Fibroblast of mammary gland (primary cell): ENCODE results near the gene FLVCR1.

Source experiments
- DNase-seq: peaks from one replicate; pipeline ENCODE4 v3.0.0-alpha.2; 2010; ENCODE audit warnings: low read depth
- H3K4me3 ChIP-seq: 2 replicates; pipeline ENCODE4 v1.5.1; 2011; ENCODE audit warnings: low read depth, mild to moderate bottlenecking, low read length, moderate library complexity; ENCODE audit not compliant: control insufficient read depth
- TF ChIP-seq, protein P1 (sequence below): conservative IDR thresholded peaks from 2 replicates; pipeline ENCODE4 v1.5.1; 2011; ENCODE audit warnings: low read depth, low read length, inconsistent platforms; ENCODE audit not compliant: control insufficient read depth, insufficient read depth

FLVCR1 gene

DNA sequence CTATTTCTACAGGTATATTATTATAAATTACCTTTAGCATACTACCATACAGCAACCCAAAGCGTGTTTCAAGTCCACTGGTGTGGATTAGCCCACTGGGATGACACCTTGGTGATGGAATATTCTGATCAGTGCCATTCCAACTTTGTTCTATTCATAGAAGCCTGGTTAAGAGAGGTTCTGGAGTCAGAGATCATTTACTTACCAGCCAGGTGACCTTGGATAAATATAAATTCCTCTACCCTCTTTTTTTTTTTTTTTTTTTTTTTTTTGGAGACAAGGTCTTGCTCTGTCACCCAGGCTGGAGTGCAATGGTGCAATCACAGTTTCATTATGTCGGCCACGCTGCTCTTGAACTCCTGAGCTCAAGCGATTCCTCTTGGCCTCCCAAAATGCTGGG is 10.5 kb upstream of the FLVCR1 start, which contains the start of gene SPATA45:
Gene SPATA45 (minus strand): TSS at position 101 of the 400 bp plus-strand sequence. CDS start 11,500 bp downstream, outside the sequence.
- no peak within 1 kb of the TSS for H3K4me3 ChIP-seq
- no peak for DNase-seq
- TF ChIP-seq, protein P1, sequence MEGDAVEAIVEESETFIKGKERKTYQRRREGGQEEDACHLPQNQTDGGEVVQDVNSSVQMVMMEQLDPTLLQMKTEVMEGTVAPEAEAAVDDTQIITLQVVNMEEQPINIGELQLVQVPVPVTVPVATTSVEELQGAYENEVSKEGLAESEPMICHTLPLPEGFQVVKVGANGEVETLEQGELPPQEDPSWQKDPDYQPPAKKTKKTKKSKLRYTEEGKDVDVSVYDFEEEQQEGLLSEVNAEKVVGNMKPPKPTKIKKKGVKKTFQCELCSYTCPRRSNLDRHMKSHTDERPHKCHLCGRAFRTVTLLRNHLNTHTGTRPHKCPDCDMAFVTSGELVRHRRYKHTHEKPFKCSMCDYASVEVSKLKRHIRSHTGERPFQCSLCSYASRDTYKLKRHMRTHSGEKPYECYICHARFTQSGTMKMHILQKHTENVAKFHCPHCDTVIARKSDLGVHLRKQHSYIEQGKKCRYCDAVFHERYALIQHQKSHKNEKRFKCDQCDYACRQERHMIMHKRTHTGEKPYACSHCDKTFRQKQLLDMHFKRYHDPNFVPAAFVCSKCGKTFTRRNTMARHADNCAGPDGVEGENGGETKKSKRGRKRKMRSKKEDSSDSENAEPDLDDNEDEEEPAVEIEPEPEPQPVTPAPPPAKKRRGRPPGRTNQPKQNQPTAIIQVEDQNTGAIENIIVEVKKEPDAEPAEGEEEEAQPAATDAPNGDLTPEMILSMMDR, result no peak

DNA sequence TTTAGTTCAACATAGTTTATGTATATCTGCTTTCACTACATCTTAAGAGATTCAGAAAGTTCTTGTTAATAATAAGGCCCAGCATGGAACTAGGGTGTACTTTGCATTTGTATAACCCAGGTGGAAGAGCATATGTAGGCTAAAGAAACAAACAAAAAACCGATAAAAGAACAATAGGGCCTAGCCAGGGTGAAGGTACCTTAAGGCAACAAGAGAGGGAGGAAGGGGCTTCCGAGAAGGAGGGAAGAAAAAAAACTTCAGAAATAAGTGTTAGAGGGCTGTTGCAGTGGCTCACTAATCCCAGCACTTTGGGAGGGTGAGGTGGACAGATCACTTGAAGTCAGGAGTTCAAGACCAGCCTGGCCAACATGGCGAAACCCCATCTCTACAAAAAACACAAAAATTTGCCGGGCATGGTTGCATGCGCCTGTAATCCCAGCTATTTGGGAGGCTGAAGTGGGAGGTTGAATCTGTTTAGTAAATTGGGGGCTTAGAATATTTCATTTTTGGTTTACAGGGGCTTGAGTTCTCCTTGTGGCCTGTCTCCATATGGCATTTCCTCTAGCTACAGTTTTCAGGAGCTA is 5.9 kb upstream of the FLVCR1 start:
- no peak overlapping the region for H3K4me3 ChIP-seq
- no peak for DNase-seq
- TF ChIP-seq, protein P1, result no peak

DNA sequence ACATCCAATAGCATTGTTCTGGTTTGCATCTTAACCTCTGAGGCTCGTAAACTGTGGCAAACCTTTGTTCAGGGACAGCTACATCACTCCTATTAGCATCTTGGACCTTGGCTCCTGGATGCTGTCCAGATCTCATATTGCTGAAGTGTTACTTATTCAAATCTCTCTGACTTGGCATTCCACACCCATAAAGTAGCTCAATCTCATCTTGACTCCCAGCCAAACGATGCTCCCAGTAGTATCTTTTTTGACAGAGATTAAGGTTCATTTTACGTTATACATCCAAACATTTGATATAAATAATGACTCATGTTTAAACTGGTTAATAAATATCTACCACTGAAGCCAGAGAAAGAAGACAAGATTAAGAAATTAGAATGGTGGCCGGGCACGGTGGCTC is 4.4 kb upstream of the FLVCR1 start:
- TF ChIP-seq, protein P1, result no peak
- DNase-seq, result no peak
- H3K4me3 ChIP-seq, result no peak overlapping the region

DNA sequence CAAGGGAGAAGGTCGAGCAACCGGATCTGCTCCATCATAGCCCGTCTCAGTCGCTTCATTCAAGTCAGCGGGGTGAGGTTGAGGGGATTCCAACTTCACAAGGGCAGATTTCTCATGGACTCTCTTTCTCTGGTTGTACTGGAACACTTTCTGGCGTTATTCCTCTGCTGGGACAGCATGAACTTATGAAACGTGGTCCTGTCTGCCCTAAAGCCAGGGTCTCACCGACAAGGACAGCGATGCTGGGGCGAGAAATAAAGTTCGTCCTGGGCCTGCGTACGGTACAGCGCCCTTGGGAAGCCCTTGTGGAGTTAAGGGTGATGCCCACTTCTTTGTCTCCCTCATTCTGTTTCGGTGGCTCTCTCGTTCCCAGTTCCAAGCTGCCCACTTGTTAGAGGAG is 1.3 kb upstream of the FLVCR1 start:
- DNase-seq, result no peak
- no peak overlapping the region for H3K4me3 ChIP-seq
- TF ChIP-seq, protein P1, result no peak

DNA sequence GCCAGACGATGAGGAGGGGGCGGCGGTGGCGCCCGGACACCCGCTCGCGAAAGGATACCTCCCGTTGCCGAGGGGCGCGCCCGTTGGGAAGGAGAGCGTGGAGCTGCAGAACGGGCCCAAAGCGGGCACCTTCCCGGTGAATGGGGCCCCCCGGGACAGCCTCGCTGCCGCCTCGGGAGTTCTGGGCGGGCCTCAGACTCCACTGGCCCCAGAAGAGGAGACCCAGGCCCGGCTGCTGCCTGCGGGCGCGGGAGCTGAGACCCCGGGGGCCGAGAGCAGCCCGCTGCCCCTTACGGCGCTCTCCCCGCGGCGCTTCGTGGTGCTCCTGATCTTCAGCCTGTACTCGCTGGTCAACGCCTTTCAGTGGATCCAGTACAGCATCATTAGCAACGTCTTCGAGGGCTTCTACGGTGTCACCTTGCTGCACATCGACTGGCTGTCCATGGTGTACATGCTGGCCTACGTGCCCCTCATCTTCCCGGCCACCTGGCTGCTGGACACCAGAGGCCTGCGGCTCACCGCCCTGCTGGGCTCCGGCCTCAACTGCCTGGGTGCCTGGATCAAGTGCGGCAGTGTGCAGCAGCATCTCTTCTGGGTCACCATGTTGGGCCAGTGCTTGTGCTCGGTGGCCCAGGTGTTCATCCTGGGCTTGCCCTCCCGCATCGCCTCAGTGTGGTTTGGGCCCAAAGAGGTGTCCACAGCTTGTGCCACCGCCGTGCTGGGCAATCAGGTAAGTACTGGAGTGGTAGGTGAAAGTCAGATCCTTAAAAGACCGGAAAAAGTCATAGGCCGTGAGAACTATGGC is 588 bp downstream of the FLVCR1 start:
- peak; percentile 30 for DNase-seq

DNA sequence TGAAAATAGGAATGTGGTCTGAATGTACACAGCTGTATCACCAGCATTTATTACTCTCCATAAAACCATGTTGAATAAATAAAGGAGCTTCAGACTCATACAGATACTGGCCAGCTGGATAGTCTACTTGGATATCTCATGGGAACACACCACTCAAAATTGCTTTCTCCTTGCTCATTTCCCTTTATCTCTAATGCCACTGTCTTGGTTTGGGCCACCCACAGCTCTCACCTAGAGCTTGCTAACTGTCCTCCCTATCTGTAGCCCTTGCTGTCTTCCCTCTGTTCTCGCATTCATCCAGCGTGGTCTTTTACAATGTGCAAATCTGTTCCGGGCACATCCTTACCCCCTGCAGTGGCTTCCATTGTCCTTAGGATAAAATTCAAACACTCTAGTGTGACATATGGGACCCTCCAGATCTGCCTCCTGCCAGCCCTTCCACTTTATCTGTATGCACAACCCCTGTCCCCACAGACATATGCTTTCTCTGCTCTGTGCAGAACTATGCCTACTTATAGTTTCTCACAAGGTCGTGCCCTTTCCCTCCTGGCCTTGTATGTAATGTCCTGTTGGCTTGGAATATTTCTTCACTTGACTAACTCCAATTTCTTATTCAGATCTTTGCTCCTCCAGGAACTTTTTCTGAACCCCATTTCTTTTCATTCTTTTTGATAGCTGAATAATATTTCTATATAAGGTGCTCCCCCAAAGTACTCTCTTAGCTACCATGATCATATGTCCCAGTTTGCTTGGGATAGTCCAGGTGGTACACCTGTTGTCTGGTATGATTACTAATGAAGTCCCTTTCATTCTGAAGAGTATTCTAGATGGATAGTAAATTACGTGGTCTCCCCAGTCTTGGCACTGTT is 2.9 kb downstream of the FLVCR1 start:
- no peak overlapping the region for H3K4me3 ChIP-seq
- DNase-seq, result peak; percentile 37
- TF ChIP-seq, protein P1, result no peak

More for the DNA sequence above, 588 bp downstream of the FLVCR1 start:
- TF ChIP-seq, protein P1, result no peak
- peak overlapping the region; percentile 66 for H3K4me3 ChIP-seq
